HepG2 (cell line): Measurements from ENCODE around the gene TMC4. TPM values are rescaled to one million over a fixed set of nuclear protein-coding genes. Genes with fewer than 3 reads are reported as not detected.

ENCODE experiments used
- DMAP1 ChIP-seq: IDR thresholded peaks from 2 replicates; pipeline ENCODE4 v1.6.1; 2016
- HDAC1 ChIP-seq: sonication (generic); formaldehyde crosslinking; IDR thresholded peaks from 2 replicates; pipeline ENCODE4 v1.5.1; 2020; ENCODE audit warnings: mild to moderate bottlenecking, missing genetic modification reagents
- HES4 ChIP-seq: sonication (generic); formaldehyde crosslinking; IDR thresholded peaks from 2 replicates; pipeline ENCODE4 v1.9.0; 2021; ENCODE audit warnings: mild to moderate bottlenecking, missing genetic modification reagents, borderline replicate concordance
- IKZF4 ChIP-seq: sonication (generic); formaldehyde crosslinking; IDR thresholded peaks from 2 replicates; pipeline ENCODE4 v1.5.1; 2020; ENCODE audit warnings: borderline replicate concordance, mild to moderate bottlenecking, low read depth, missing genetic modification reagents; ENCODE audit errors: not compliant biosample characterization
- IRF2 ChIP-seq: IDR thresholded peaks from 2 replicates; pipeline ENCODE4 v1.6.1; 2018; ENCODE audit warnings: missing genetic modification reagents, missing compliant biosample characterization
- KDM5A ChIP-seq: fragments of 200-600 bp; sonication (generic); IDR thresholded peaks from 2 replicates; pipeline ENCODE4 v1.7.0; 2018; ENCODE audit warnings: antibody characterized with exemption, mild to moderate bottlenecking, low read length, borderline replicate concordance
- MBNL3 ChIP-seq: fragments of 250-450 bp; sonication (Bioruptor Pico); conservative IDR thresholded peaks from 2 replicates; pipeline ENCODE4 v1.8.0; 2022; ENCODE audit warnings: mild to moderate bottlenecking, inconsistent platforms
- PHF21A ChIP-seq: sonication (generic); formaldehyde crosslinking; IDR thresholded peaks from 2 replicates; pipeline ENCODE4 v1.5.0; 2020; ENCODE audit warnings: mild to moderate bottlenecking, missing genetic modification reagents
- RARA ChIP-seq: IDR thresholded peaks from 2 replicates; pipeline ENCODE4 v1.6.1; 2016; ENCODE audit warnings: missing genetic modification reagents, missing compliant biosample characterization
- SKI ChIP-seq: fragments of 450-650 bp; IDR thresholded peaks from one replicate; pipeline ENCODE4 v1.6.1; 2018; ENCODE audit warnings: mild to moderate bottlenecking; ENCODE audit not compliant: partially characterized antibody
- SNAI1 ChIP-seq: sonication (generic); formaldehyde crosslinking; IDR thresholded peaks from 2 replicates; pipeline ENCODE4 v1.5.0; 2020; ENCODE audit warnings: mild to moderate bottlenecking, missing genetic modification reagents, borderline replicate concordance
- SP4 ChIP-seq: sonication (generic); formaldehyde crosslinking; IDR thresholded peaks from 2 replicates; pipeline ENCODE4 v1.8.1; 2023; ENCODE audit warnings: mild to moderate bottlenecking, missing genetic modification reagents
- SPEN ChIP-seq: sonication (generic); formaldehyde crosslinking; IDR thresholded peaks from 2 replicates; pipeline ENCODE4 v1.5.1; 2020; ENCODE audit warnings: low read depth, mild to moderate bottlenecking, missing genetic modification reagents
- TMF1 ChIP-seq: sonication (generic); formaldehyde crosslinking; IDR thresholded peaks from 2 replicates; pipeline ENCODE4 v1.8.1; 2022; ENCODE audit warnings: low read depth, missing genetic modification reagents
- XRCC5 ChIP-seq: fragments of 200-400 bp; formaldehyde crosslinking; optimal IDR thresholded peaks from 2 replicates; pipeline ENCODE3; 2017; ENCODE audit warnings: mild to moderate bottlenecking, low read length
- ZBTB46 ChIP-seq: sonication (generic); formaldehyde crosslinking; IDR thresholded peaks from 2 replicates; pipeline ENCODE4 v1.4.0; 2020; ENCODE audit warnings: mild to moderate bottlenecking, missing genetic modification reagents, borderline replicate concordance
- ZFX ChIP-seq: sonication (generic); formaldehyde crosslinking; IDR thresholded peaks from 2 replicates; pipeline ENCODE4 v1.4.0; 2020; ENCODE audit warnings: mild to moderate bottlenecking, low read depth, missing genetic modification reagents, moderate library complexity
- ZNF121 ChIP-seq: sonication (generic); formaldehyde crosslinking; IDR thresholded peaks from 2 replicates; pipeline ENCODE4 v1.5.0; 2020; ENCODE audit warnings: mild to moderate bottlenecking, missing genetic modification reagents
- ZNF256 ChIP-seq: sonication (generic); formaldehyde crosslinking; conservative IDR thresholded peaks from 2 replicates; pipeline ENCODE4 v1.4.0; 2020; ENCODE audit warnings: missing genetic modification reagents
- ZNF317 ChIP-seq: sonication (generic); formaldehyde crosslinking; IDR thresholded peaks from 2 replicates; pipeline ENCODE4 v1.5.0; 2020; ENCODE audit warnings: mild to moderate bottlenecking, missing genetic modification reagents
- ZNF333 ChIP-seq: sonication (generic); formaldehyde crosslinking; IDR thresholded peaks from 2 replicates; pipeline ENCODE4 v1.4.0; 2020; ENCODE audit warnings: mild to moderate bottlenecking, missing genetic modification reagents, borderline replicate concordance
- ZSCAN21 ChIP-seq: sonication (generic); formaldehyde crosslinking; IDR thresholded peaks from 2 replicates; pipeline ENCODE4 v1.8.0; 2022; ENCODE audit warnings: mild to moderate bottlenecking, missing genetic modification reagents, moderate library complexity, borderline replicate concordance
- polyA plus RNA-seq, 8 experiments: library from polyadenylated mRNA; depleted of rRNA in 3 of 8; stranded (reverse) in 7 of 8; unstranded in 1 of 8; fragments of >200 nt; fragmentation: Illumina TruSeq in 4 of 8; extraction: Trizol in 4 of 8; gene quantifications; 2 replicates each; pipeline versions ENCODE4 v1.2.1 to v1.2.3, GENCODE V29; 2011 to 2016; ENCODE audit warnings: low read depth in 4 of 8, missing spikeins in 1 of 8, mixed read lengths in 1 of 8; ENCODE audit not compliant: insufficient read depth in 1 of 8
- total RNA-seq, 5 experiments: library from RNA; depleted of rRNA; stranded (reverse); fragments of >200 nt; fragmentation: Illumina TruSeq; extraction: Trizol; gene quantifications; 2 replicates each; pipeline ENCODE4 v1.2.3, GENCODE V29; 2016; ENCODE audit warnings: low read depth in 1 of 5
- TF ChIP-seq, protein P1 (sequence below): sonication (generic); formaldehyde crosslinking; IDR thresholded peaks from 2 replicates; pipeline ENCODE4 v1.4.0; 2020; ENCODE audit warnings: missing genetic modification reagents
- TF ChIP-seq, protein P2 (sequence below): sonication (generic); formaldehyde crosslinking; IDR thresholded peaks from 2 replicates; pipeline ENCODE4 v1.4.0; 2020; ENCODE audit warnings: missing genetic modification reagents

The TMC4 gene
- total and polyA plus RNA-seq, 2 of the 13 experiments (the other 11 are each of a cell fraction or from before 2014, with no cell fraction given) = 0.13 to 0.24 TPM

GRCh38 chr19:54189145-54189734 lies 16.3 kb upstream of the TMC4 start, which contains the start of gene MBOAT7 (continued):
- TF ChIP-seq ZBTB46 (CRISPR knock-in tag) (no peak), RARA (CRISPR knock-in tag) (0 out of 2 replicates have a peak, but pooled peaks have one; percentile 11), ZSCAN21 (CRISPR knock-in tag) (peak; percentile 50; the same call in 1 of the 2 replicates), XRCC5 (peak; percentile 77), KDM5A (peak; percentile 64; the same call in 1 of the 2 replicates), ZNF121 (CRISPR knock-in tag) (peak; percentile 47; the same call in 1 of the 2 replicates), SPEN (CRISPR knock-in tag) (peak; percentile 69), ZNF317 (CRISPR knock-in tag) (no peak), HDAC1 (CRISPR knock-in tag) (peak; percentile 73), SP4 (CRISPR knock-in tag) (peak; percentile 46), ZFX (CRISPR knock-in tag) (peak; percentile 88), IRF2 (CRISPR knock-in tag) (peak; percentile 45; the same call in 1 of the 2 replicates), TMF1 (CRISPR knock-in tag) (0 out of 2 replicates have a peak, but pooled peaks have one; percentile 19), ZNF333 (CRISPR knock-in tag) (no peak), SKI (peak; percentile 52), SNAI1 (CRISPR knock-in tag) (no peak), PHF21A (CRISPR knock-in tag) (no peak), IKZF4 (CRISPR knock-in tag) (no peak), MBNL3 (CRISPR knock-in tag) (no peak), DMAP1 (CRISPR knock-in tag) (0 out of 2 replicates have a peak, but pooled peaks have one; percentile 11), ZNF256 (CRISPR knock-in tag) (no peak), HES4 (CRISPR knock-in tag) (peak; percentile 59; the same call in 1 of the 2 replicates)
- TF ChIP-seq, protein P1, sequence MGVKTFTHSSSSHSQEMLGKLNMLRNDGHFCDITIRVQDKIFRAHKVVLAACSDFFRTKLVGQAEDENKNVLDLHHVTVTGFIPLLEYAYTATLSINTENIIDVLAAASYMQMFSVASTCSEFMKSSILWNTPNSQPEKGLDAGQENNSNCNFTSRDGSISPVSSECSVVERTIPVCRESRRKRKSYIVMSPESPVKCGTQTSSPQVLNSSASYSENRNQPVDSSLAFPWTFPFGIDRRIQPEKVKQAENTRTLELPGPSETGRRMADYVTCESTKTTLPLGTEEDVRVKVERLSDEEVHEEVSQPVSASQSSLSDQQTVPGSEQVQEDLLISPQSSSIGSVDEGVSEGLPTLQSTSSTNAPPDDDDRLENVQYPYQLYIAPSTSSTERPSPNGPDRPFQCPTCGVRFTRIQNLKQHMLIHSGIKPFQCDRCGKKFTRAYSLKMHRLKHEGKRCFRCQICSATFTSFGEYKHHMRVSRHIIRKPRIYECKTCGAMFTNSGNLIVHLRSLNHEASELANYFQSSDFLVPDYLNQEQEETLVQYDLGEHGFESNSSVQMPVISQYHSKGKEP = 0 out of 2 replicates have a peak, but pooled peaks have one; percentile 64
- TF ChIP-seq, protein P2, sequence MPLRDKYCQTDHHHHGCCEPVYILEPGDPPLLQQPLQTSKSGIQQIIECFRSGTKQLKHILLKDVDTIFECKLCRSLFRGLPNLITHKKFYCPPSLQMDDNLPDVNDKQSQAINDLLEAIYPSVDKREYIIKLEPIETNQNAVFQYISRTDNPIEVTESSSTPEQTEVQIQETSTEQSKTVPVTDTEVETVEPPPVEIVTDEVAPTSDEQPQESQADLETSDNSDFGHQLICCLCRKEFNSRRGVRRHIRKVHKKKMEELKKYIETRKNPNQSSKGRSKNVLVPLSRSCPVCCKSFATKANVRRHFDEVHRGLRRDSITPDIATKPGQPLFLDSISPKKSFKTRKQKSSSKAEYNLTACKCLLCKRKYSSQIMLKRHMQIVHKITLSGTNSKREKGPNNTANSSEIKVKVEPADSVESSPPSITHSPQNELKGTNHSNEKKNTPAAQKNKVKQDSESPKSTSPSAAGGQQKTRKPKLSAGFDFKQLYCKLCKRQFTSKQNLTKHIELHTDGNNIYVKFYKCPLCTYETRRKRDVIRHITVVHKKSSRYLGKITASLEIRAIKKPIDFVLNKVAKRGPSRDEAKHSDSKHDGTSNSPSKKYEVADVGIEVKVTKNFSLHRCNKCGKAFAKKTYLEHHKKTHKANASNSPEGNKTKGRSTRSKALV (CRISPR knock-in tag) = 0 out of 2 replicates have a peak, but pooled peaks have one; percentile 20
